CD4-positive, alpha-beta T cell treated with Interleukin-2 at 100 ng/mL for 4 hours (primary cell): ENCODE measurements around the gene ADPRH.
A peak's percentile ranks its signal among the peaks of the same experiment; 100 is the strongest.
"Not testable (repeated sequence)": the region's sequence is repeated elsewhere in the genome, so short reads cannot be mapped to it uniquely, and the experiment has no call there.

ENCODE experiments used
- DNase-seq: peaks from one replicate; pipeline ENCODE4 v3.0.0-alpha.2; 2020; ENCODE audit warnings: low spot score

Gene ADPRH

DNA sequence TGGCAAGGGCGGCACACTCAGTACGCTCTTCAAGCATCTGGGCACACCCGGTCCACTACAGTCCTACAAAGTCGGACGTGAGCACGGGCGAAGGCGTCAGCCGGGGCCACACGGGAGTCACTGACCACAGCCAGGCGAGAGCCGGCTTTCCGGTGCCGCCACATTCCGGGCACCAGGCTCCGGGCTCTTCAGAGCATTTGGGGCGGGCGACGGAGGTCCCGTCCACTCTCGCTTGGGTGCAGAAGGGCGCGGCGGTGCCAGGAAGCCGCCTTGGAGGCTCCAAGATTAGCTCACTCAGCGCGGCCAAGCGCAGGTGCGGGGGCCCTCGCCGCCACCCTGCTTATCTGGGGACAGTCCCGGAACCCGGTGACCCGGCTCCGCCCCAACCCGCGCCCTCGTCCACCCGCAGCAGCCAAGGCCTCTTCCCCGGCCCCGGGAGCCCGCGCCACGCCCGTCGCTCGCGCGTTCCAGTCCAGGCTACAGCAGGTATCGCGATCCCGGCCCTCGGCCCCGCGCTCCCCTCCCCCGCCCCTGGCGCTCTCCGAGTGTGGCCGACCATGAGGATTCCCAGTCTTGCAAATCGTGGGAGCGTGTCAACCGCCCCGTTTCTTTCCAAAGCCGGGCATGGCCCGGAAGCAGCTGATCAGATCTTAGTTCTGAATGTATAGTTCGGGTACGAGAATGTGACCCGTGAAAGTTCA lies at the start of gene ADPRH:
ADPRH (plus strand) TSS at position 127 of the 701 bp plus-strand sequence. CDS start 2,678 bp downstream, outside the sequence.
- peak; percentile 47 for DNase-seq

DNA sequence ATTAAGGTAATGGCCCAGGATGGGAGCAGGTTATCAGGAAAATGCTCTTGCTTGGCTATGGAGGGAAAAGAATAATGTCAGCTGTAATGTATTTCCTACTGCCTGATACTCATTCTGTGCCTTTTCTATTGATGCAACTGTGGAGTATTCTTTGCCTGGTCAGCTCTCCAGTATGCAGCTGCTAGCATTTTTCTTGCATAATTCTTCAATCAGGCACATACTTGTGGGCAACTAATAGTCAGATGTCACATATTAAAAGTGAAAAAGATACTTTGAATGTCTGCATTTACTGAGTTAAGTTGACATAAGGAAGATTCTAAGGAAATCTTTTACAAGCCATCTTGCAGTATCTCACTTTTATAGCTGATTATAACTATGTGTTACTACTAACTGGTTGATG lies 49.4 kb upstream of the ADPRH start:
- DNase-seq: no peak

DNA sequence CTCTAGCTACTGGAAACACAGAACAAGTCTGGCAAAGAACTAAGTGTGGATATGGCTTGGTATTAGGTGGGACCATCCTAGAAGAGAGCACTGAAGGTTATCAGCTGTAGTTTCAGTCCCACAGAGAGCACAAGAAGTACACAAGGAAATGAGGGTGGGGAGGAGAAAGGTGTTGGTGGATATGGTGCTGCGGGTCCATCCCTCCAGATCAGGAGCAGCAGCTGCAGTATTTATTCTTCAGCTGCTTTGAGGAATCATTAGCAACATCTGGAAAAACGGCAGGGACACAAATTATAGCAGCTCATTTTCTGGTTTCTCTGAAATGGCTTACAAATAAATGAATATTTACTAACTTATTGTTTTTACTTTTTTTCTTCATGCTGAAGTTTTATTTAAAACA lies 48.8 kb upstream of the ADPRH start:
- no peak for DNase-seq

DNA sequence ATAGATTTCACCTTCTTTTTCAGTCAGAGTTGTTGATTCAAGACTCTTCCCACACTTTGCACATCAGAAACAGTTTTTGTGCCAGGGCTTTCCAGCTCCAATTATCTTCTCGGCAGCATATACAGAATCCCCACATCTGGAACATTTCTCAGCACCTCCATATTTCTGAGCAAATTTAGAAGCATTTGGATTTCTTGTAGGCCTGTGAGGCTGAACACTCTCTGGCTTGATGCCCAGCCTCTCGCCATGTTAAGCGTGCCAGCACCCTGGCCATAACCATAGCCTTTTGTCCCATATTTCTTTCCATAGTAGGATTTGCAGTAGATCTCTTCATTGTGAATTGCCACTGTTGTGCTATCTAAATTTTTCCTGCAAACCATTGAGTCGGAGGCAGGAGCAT lies 48.1 kb upstream of the ADPRH start:
- no peak for DNase-seq

DNA sequence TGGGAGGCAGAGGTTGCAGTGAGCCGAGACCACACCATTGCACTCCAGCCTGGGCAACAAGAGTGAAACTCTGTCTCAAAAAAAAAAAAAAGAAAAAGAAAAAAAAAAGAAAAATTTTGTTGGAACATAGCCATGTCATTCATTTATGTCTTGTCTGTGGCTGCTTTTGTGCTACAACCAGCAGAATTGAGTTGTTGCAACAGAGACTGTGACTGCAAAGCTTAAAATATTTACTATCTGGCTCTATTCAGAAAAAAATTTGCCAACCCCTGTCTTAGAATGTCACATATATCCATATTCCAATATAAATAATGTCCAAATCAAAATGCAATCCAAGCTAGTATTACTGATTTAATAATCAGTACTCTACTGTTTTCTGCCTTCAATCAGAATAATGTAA lies 45.0 kb upstream of the ADPRH start:
- no peak for DNase-seq

DNA sequence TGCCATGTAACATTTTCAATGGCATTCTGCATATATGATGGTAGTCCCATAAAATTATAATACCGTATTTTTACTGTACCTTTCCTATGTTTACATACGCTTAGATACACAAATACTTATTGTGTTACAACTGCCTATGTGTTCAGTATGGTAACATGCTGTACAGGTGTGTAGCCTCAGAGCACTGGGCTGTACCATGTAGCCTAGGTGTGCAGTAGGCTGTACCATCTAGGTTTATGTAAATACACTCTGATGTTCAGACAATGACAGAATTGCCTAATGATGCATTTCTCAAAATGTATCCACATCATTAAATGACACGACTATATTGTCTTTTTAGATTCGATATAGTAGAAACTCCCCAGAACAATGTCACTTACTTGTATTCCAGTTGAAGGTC lies 42.5 kb upstream of the ADPRH start:
- no peak for DNase-seq

DNA sequence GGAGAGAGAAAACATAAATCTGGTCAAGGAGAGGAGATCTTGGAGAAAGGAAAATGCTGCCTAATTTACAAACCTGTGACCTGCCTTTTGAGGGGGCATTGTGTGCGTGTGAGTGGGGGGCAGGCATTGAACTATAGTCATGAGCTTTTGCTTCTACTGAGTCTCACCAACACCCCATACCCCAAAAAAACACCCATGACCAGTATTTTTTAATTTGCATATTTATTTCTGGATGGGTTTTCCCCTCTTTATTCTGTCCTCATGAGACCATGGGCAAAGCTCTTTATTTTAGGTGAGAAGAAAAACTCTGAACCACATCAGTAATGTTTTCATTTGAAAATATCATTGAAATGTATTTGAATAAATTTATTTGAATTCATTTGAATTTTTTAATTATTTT lies 40.5 kb upstream of the ADPRH start:
- no peak for DNase-seq

DNA sequence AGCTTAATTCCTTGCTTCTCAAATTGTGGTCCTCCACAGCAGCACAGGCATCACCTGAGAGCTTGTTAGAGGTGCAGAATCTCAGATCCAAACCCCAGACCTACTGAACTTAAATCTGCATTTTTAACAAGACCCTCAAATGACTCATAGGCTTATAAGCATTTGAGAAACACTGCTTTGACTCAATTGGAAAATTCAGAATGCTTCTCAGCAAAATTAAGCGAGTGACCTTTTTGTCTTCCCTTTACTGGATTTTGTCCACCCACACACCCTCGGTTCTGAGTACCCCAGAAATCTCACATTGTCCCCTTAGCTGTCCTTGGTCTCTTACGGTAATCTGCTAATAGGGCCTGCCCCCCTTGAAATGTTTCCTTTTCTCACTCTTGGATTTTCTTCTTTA lies 37.7 kb upstream of the ADPRH start:
- no peak for DNase-seq

DNA sequence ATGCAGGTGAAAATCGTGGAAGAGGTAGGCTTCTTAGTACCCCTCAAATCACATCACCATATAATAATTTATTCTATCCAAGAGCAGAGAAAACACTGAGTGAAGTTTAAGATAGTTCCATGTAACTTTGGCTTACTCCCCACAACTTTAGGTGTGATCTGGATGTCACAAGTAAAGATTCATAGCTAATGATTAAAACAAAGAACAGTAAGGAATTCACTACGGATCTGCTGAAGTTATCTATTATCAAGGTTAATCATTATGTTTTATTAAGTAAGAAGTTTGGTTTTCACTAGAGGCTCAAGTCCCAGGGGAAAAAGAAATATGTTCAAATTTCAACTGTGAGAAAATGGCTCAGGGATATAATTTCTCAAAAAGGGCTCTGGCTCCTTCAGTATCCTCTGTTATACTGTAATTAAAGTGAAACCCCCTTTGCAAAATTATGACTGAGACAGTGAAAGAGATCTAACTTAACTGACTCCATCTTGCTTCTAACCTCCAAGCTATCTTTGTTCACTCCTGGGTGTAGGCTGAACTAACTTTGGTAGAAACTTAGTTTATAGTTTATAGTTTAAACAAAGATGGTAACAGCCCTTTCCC lies 37.0 kb upstream of the ADPRH start:
- no peak for DNase-seq

DNA sequence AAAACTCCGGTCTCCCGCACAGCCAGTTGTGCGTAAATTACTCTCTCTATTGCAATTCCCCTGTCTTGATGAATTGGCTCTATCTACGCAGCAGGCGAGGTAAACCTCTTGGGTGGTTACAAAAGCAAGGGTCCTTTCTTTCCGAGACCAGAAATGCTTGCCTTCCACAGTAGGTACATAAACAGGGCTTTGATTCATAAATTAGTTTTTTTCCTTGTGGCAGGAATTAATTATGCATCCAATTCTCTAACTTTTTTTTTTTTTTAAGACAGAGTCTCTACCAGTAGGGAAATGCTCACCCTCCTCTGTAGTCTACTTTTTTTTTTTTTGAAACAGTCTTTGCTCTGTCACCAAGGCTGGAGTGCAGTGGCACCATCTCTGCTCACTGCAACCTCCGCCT lies 36.1 kb upstream of the ADPRH start:
- no peak for DNase-seq

DNA sequence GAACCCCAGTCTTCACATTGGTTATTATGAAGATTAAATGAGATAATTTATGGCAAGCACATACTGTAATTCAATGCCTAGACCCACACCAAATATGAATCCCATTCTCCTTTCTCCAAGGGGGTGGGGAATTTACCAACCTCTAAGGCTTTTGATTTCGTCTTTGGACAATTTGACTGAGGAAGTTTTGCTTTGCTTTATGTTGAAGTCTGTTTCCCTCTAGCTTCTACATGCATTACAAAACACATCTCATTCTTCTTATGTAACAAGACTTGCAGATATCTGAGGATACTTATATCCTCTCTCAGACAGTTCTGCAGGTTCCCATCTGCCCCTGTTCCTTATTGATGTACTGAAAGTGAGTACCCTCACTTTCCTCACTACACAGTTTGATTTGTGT lies 32.1 kb upstream of the ADPRH start:
- no peak for DNase-seq

DNA sequence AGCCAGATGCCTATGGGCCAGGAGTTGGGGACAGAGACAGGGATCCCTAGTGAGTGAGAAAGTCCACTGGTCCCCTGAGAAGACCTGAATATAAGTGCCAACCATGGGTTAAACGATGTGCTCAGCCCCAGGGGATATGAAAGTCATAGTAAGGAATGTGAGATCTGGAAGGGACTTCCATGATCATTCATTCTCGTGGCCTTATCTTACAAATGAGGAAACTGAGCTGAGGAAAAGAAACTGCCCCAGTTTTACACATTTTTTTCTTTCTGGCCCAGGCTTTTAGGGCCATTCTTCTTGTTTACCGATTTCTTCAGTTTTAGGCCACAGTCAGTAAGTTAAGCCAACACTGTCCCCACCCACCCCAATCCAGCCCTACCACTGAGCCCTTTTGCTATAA lies 31.0 kb upstream of the ADPRH start:
- DNase-seq: no peak

DNA sequence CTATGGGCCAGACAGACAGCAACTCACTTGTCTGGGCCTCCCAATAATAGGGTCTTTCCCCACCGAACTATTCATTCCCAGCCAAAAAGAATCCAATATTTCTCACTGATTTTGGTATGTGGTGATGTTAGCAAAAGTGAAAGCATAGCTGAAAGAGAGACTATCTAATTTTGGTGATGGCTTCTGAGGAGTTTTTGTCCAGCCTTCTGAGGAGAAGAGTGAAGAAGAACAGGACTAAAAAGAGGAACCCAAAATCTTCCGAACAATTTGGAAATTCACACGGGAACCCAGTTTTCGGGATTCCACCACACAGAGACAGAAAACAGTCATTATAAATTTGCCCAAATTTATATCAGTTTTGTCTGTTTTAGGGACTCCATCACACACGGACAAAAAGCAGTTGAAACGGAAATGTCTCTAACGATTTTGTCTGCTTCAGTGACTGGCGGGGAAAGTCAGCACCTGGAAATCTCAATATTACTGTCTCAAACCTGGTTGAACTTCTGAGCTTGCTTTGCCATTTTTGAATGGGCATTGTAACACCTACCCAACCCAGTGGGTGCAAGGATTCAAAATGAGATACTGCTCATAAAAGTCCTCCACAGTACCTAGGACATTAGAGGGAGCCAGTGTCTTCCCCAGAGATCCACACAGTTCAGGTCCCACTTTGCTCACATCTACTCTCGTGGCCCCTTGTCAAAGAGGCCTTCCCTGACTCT lies 28.9 kb upstream of the ADPRH start:
- no peak for DNase-seq

DNA sequence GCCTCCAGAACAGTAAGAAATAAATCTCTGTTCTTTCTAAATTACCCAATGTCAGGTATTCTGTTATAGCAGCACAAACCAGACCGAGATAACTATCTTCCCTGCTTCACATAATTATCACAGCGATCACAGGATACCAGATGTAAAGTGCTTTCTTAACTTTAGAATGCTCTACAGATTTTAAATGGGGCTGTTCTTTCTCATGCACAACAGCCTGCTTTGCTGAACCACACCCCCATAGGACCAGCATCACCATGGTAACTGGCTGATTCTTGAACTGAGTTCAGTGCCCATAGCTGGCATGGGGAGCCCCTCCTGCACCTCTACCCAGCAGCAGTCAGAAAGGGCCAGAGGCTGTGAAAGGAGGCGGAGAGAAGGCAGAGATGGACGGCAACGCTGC lies 27.7 kb upstream of the ADPRH start:
- DNase-seq: no peak

DNA sequence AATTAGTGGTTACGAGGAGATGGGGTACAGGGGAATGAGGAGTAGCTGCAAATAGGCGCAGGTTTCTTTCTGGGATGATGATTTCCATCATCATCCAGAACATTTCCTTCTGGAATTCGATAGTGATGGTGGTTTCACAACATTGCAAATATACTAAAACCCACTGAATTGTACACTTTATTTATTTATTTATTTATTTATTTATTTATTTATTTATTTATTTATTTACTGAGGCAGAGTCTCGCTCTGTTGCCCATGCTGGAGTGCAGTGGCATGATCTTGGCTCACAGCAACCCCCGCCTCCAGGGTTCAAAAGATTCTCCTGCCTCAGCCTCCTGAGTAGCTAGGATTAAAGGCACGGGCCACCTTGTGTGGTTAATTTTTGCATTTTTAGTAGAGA lies 26.4 kb upstream of the ADPRH start:
- not testable (repeated sequence) for DNase-seq

DNA sequence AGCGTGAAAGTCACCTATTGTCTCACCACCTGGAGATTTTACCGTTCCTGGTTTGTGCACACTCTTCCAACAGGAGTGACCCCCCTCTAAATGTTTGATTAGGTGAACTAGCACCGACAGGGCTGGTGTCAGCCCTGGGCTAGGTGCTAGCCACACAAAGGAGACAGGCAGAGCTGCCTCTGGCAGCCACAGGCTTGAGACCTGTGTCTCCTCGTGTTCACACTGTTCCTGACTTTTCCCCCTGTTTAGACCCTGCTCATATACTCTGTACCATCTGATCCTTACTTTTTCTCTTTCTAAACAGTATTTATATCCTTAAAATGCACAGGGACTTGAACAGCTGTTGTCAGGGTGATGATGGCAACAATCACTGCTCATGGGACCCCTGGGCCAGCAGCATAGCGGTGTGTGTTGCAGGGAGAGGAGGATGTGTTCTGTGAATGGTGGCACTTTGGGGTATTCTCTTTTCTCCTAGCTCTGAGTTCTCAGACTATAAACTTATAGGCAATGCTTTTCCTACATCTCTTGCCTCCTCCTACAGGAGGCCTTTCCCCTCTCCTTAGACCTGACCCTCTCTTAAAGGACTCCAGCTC lies 25.4 kb upstream of the ADPRH start:
- DNase-seq: no peak

DNA sequence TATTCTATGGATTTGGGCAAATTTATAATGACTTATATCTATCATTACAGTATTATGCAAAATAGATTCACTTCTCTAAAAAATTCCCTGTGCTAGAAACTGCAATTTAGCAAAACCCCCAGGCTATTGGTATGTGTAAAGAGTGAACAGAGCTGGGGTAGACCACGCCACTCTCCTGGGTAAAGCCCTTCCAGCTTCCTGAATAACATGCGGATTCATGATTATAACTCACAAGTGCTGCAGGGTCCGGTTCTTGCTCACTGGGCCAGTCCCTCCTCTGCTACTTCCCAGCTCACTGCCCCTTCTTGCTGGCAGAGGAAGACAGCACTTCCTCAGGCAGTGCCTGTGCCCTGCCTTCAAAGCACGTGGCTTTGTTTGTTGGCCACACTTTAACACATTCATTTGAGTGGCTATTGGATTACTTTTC lies 24.0 kb upstream of the ADPRH start:
- DNase-seq: no peak

DNA sequence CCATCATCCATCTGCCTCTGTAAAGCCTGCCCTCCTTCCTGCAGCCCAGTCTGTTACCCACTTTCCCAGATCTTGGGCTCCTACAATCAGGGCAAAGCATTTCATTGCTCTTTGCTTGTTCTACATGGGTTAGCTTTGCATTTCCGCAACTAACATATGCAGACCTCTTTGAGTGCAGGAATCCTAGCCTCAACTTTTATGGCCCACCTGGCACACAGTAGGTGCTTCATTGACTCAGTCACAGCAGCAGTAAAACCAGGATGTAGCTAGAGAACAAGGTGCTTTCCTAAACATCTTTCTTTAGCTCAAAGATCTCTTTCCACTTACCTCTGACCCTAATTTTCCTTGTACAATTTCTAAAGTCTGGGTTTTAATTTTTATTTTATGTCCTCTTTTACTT lies 23.4 kb upstream of the ADPRH start:
- no peak for DNase-seq

DNA sequence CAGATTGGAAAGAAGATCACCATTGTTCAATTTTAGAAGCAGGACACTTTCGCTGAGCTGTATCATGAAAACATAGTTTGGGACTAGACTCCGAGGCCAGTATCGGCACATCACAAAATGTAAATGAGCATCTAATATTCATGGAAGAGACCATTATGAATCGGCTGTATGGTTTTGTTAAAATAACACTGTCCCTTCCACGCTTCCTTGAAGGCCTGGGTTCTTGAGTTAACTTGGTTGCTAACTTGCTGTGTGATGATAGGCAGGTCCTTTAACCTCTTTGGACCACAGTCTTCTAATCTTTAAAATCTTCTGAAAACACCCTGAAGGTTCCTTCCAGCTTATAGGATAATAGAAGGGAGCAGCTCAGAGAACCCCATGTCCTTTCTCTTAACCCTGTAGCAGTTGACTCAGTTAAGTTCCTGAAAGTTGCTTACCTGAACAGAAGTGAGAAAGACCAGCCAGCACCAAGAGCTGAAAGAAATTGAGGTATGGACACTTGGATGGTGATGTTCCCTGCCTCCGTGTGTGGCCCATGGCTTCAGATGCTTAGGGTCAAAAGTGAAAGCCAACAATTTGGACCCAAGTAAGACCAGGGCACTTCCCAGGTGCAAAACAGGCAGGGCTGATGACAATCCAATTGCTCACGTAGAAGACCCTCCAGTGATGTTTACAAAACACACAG lies 22.0 kb upstream of the ADPRH start:
- DNase-seq: no peak

DNA sequence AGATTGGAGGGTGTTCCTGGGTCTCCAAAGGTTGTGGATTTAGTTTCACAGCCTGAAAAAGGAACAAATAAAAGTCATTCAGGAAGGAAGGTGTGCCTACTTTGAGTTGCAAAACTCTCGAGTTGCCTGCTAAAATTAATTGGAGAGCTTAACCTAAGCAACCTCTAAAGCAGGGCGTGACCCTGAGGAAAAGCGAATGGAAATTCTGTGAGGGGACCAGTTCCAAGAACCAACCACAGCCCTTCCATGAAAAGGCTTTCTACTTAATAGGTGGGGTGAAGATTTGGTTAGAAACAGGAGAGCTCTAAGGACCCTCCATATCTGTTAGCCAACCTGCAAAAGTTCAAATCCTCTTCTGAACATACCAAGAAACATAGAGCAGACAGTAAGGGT lies 21.4 kb upstream of the ADPRH start:
- peak; percentile 39 for DNase-seq

DNA sequence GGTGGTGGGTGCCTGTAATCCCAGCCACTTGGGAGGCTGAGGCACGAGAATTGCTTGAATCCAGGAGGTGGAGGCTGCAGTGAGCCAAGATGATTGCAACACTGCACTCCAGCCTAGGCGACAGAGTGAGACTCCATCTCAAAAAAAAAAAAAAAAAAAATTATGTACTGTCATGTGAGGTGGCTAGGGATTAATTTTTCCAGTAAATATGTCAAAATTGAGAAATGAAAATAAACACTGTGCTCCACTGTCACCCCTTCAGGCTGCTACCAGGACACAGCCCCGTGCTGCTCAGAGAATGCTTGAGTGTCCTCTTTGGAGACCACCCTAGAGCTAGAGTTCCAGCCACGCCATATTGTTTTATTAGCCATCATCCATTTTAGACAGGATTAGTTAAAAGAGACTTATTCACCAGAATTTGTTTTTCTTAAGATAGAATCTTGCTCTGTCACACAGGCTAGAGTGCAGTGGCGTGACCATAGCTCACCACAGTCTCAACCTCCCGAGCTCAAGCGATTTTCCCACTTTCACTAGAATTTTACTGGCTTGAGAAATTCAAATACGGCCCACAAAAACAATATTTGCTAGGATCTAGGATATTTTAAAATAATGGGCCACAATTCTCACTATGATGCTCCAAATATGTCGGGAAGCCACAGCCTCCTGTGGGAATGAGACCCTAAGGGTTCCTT lies 20.5 kb upstream of the ADPRH start:
- DNase-seq: no peak

DNA sequence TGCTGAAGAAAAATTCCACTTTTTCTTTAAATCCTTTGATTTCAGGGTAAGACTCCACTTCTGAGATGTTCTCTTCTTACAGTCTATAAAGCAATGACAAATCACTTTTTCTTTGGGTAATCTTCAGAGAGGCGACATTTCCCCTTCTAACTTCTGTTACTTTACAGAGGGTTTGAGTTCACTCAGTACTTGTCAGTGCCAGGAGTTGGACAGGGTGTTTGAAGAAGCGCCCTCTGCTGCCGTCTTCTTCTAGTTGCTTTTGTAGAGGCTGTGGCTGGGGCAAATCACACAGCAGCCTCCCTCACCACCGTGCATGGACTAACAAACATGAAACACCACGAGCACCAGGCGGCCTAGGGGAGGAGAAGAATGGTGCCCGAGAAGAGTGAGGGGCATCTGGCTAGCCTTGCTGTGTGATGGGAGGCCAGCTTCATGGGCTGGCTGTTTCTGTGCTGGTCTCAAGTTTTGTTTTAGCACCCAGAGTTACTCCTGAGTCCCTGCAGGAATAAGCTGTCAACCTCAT lies 19.8 kb upstream of the ADPRH start, which contains the start of gene CD80:
CD80 (minus strand) TSS at position 174 of the 523 bp plus-strand sequence. CDS start 1,886 bp downstream, outside the sequence.
- DNase-seq: peak; percentile 70
